Measurements from ENCODE around the gene SLC6A13.

Gene SLC6A13

GRCh38 chr12:215116-215515 lies 47.5 kb downstream of the SLC6A13 start:
- TF ChIP-seq CTCF (conservative IDR thresholded peaks at IDR 0.05; ENCODE audit: low read depth) = no peak
- ChIA-PET CTCF (interaction anchor here (0.6 kb wide), 1 partner anchor 20 kb away, joined by 5 read pairs; no protein-coding TSS in a partner anchor), POLR2A (ENCODE audit: low non-redundant PET) (no interaction called here)
- no peak overlapping the region for H3K27ac ChIP-seq
- no peak for DNase-seq (ENCODE audit: low spot score)

- TF ChIP-seq CTCF (conservative IDR thresholded peaks at IDR 0.05; ENCODE audit: low read depth) = no peak
- POLR2A ChIA-PET (ENCODE audit: low non-redundant PET) = no interaction called here
- H3K27ac ChIP-seq = no peak within 1 kb of the TSS
- CTCF ChIA-PET = no interaction called here
- DNase-seq (ENCODE audit: low spot score) = no peak
These were observed 48.5 kb downstream of the SLC6A13 start, which contains the start of gene SLC6A12 for GRCh38 chr12:214003-214741. TSS of gene SLC6A12 (minus strand) at chr12:214157. CDS start at chr12:209986, 4,171 bp downstream.

- no peak for DNase-seq (ENCODE audit: low spot score)
- ChIA-PET POLR2A (ENCODE audit: low non-redundant PET) (no interaction called here), CTCF (interaction anchor here (0.7 kb wide), 1 partner anchor 103 kb away, joined by 4 read pairs; no protein-coding TSS in a partner anchor)
- no peak for TF ChIP-seq CTCF (conservative IDR thresholded peaks at IDR 0.05; ENCODE audit: low read depth)
- H3K27ac ChIP-seq = no peak overlapping the region
These were observed 49.1 kb downstream of the SLC6A13 start for GRCh38 chr12:213527-213932.

- ChIA-PET POLR2A (ENCODE audit: low non-redundant PET) (no interaction called here), CTCF (interaction anchor here (0.7 to 0.8 kb wide), 2 partner anchors 22 to 103 kb away, joined by 3 to 4 read pairs; no protein-coding TSS in a partner anchor)
- no peak for DNase-seq (ENCODE audit: low spot score)
- no peak overlapping the region for H3K27ac ChIP-seq
- no peak for TF ChIP-seq CTCF (conservative IDR thresholded peaks at IDR 0.05; ENCODE audit: low read depth)
These were observed 49.7 kb downstream of the SLC6A13 start for GRCh38 chr12:212715-213526.

- ChIA-PET CTCF (interaction anchor here (0.8 kb wide), 1 partner anchor 22 kb away, joined by 3 read pairs; no protein-coding TSS in a partner anchor), POLR2A (ENCODE audit: low non-redundant PET) (no interaction called here)
- H3K27ac ChIP-seq = no peak overlapping the region
- DNase-seq (ENCODE audit: low spot score) = no peak
- no peak for TF ChIP-seq CTCF (conservative IDR thresholded peaks at IDR 0.05; ENCODE audit: low read depth)
These were observed 50.3 kb downstream of the SLC6A13 start for GRCh38 chr12:212415-212714.

- ChIA-PET CTCF (interaction anchor here (0.8 kb wide), 1 partner anchor 23 kb away, joined by 3 read pairs; no protein-coding TSS in a partner anchor), POLR2A (ENCODE audit: low non-redundant PET) (no interaction called here)
- no peak overlapping the region for H3K27ac ChIP-seq
- TF ChIP-seq CTCF (conservative IDR thresholded peaks at IDR 0.05; ENCODE audit: low read depth) = no peak
- no peak for DNase-seq (ENCODE audit: low spot score)
These were observed 50.8 kb downstream of the SLC6A13 start for GRCh38 chr12:211639-212414.
